ENCODE data around the gene GPHN. TPM values are rescaled to one million over a fixed set of nuclear protein-coding genes. Genes with fewer than 3 reads are reported as not detected.
A peak's percentile ranks its signal among the peaks of the same experiment; 100 is the strongest.

Gene GPHN
- total and polyA plus RNA-seq, 10 of the 15 experiments (the other 5 are each of a cell fraction or from before 2014, with no cell fraction given) = 22.3 to 48.8 (median 33.1) TPM

GRCh38 chr14:66572826-66573225 lies 64.9 kb downstream of the GPHN start:
- H3K27ac ChIP-seq (ENCODE audit: control insufficient read depth, insufficient read depth) = no peak overlapping the region
- no peaks in the 10 kb centered on the region for H4K20me1 ChIP-seq (ENCODE audit: control insufficient read depth, insufficient read depth)
- H3K36me3 ChIP-seq (ENCODE audit: control insufficient read depth in 2 of 2, insufficient read depth in 2 of 2, low read length in 1 of 2) = no peaks in the 10 kb centered on the region
- H3K4me1 ChIP-seq (ENCODE audit: control insufficient read depth, insufficient read depth, low read length) = no peaks in the 10 kb centered on the region
- intact Hi-C loops (cut with micrococcal nuclease; ENCODE audit: unreplicated experiment) = no loop called here
- H3K4me3 ChIP-seq = no peak overlapping the region
- peaks cover 32% of the 10 kb centered on the region for H3K9me3 ChIP-seq (replicated peaks; ENCODE audit: control insufficient read depth, insufficient read depth, low read length)
- ChIA-PET RAD21 (ENCODE audit: unreplicated experiment) (no interaction called here), SMC1A (ENCODE audit: uncharacterized antibody, unreplicated experiment) (no interaction called here), POLR2A (interaction anchor here (0.6 to 0.7 kb wide), 3 partner anchors 155 to 1902 kb away, joined by 3 read pairs; no protein-coding TSS in a partner anchor), CTCF (no interaction called here)
- no peak for DNase-seq (ENCODE audit: low read depth, low spot score)
- WGBS (ENCODE audit: insufficient coverage, insufficient replicate concordance, low lambda C conversion rate, missing lambda C conversion rate) = 100% methylated on average over 1 of the region's 1 CpG
- H3K9ac ChIP-seq (ENCODE audit: control insufficient read depth, insufficient read depth, low read length) = no peak overlapping the region
- ATAC-seq = no peak
- H2AFZ ChIP-seq (ENCODE audit: control insufficient read depth, low read depth, low read length) = no peak overlapping the region
- no peaks in the 10 kb centered on the region for H3K27me3 ChIP-seq (replicated peaks in 1 of 2; ENCODE audit: control insufficient read depth in 2 of 2, insufficient read depth in 2 of 2, low read length in 1 of 2)
- H3K79me2 ChIP-seq (ENCODE audit: control insufficient read depth, insufficient read depth, low read length) = peaks cover 14% of the 10 kb centered on the region
- TF ChIP-seq CHD2 (IDR thresholded peaks at IDR 0.05; ENCODE audit: borderline replicate concordance, low read depth, low read length) (no peak), GATAD2B (conservative IDR thresholded peaks at IDR 0.05; ENCODE audit: low read depth) (no peak)
- in situ Hi-C loops (cut with MboI) = no loop called here
- FAIRE-seq = no peak
- no peak overlapping the region for H3K4me2 ChIP-seq (ENCODE audit: control insufficient read depth, insufficient read depth)
- no TSS peak for BruUV-seq (replicated peaks)

DNA sequence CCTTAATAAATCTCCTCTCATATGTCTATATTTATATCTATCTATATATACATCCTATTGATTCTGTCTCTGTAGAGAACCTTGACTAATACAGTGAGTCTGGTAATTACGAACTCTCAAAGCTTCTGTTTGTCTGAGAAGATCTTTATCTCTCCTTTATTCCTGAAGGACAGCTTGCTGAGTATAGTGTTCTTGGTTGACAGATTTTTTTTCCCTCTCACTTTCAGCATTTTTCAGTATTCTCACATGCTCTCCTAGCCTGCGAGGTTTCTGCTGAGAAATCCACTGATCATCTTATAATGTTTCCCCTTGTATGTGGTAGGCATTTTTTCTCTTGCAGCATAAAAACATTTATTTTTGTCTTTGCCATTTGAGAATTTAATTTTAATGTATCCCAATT lies 67.1 kb downstream of the GPHN start:
- in situ Hi-C loops (cut with MboI) = no loop called here
- ATAC-seq = no peak
- Histone ChIP-seq H3K4me3 (no peak overlapping the region), H3K27ac (ENCODE audit: control insufficient read depth, insufficient read depth) (no peak overlapping the region), H2AFZ (ENCODE audit: control insufficient read depth, low read depth, low read length) (no peak overlapping the region), H3K4me1 (ENCODE audit: control insufficient read depth, insufficient read depth, low read length) (no peaks in the 10 kb centered on the region), H3K27me3 (replicated peaks in 1 of 2; ENCODE audit: control insufficient read depth in 2 of 2, insufficient read depth in 2 of 2, low read length in 1 of 2) (no peaks in the 10 kb centered on the region), H3K36me3 (ENCODE audit: control insufficient read depth in 2 of 2, insufficient read depth in 2 of 2, low read length in 1 of 2) (no peaks in the 10 kb centered on the region), H3K79me2 (ENCODE audit: control insufficient read depth, insufficient read depth, low read length) (peaks cover 14% of the 10 kb centered on the region), H4K20me1 (ENCODE audit: control insufficient read depth, insufficient read depth) (no peaks in the 10 kb centered on the region), H3K9ac (ENCODE audit: control insufficient read depth, insufficient read depth, low read length) (no peak overlapping the region), H3K9me3 (replicated peaks; ENCODE audit: control insufficient read depth, insufficient read depth, low read length) (peaks cover 32% of the 10 kb centered on the region), H3K4me2 (ENCODE audit: control insufficient read depth, insufficient read depth) (no peak overlapping the region)
- DNase-seq (ENCODE audit: low read depth, low spot score) = no peak
- WGBS (ENCODE audit: insufficient coverage, insufficient replicate concordance, low lambda C conversion rate, missing lambda C conversion rate) = 95% methylated on average over 2 of the region's 2 CpGs
- intact Hi-C loops (cut with micrococcal nuclease; ENCODE audit: unreplicated experiment) = no loop called here
- CTCF ChIA-PET = no interaction called here
- FAIRE-seq = no peak
- BruUV-seq (replicated peaks) = no TSS peak
- TF ChIP-seq HDAC6 (IDR thresholded peaks at IDR 0.05; ENCODE audit: unreplicated experiment) = no peak
- no peak for TF ChIP-seq IRF4 (IDR thresholded peaks at IDR 0.05; ENCODE audit: low read depth, low read length)
- TF ChIP-seq, protein P1, sequence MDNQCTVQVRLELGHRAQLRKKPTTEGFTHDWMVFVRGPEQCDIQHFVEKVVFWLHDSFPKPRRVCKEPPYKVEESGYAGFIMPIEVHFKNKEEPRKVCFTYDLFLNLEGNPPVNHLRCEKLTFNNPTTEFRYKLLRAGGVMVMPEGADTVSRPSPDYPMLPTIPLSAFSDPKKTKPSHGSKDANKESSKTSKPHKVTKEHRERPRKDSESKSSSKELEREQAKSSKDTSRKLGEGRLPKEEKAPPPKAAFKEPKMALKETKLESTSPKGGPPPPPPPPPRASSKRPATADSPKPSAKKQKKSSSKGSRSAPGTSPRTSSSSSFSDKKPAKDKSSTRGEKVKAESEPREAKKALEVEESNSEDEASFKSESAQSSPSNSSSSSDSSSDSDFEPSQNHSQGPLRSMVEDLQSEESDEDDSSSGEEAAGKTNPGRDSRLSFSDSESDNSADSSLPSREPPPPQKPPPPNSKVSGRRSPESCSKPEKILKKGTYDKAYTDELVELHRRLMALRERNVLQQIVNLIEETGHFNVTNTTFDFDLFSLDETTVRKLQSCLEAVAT (IDR thresholded peaks at IDR 0.05) = no peak
- TF ChIP-seq CBX3 (IDR thresholded peaks at IDR 0.05; ENCODE audit: borderline replicate concordance, low read depth) = peak; percentile 81; the same call in 1 of the 2 replicates
- TF ChIP-seq EED (IDR thresholded peaks at IDR 0.05; ENCODE audit: low read depth) = no peak
- no peak for TF ChIP-seq TCF3 (IDR thresholded peaks at IDR 0.05; ENCODE audit: borderline replicate concordance, insufficient read depth, low read depth, low read length)
- TF ChIP-seq RELB (IDR thresholded peaks at IDR 0.05; ENCODE audit: low read depth) = 0 out of 2 replicates have a peak, but pooled peaks have one; percentile 20
- TF ChIP-seq CBX5 (IDR thresholded peaks at IDR 0.05; ENCODE audit: low read depth) = peak; percentile 59; the same call in 1 of the 2 replicates
- POLR2A ChIA-PET = no interaction called here
- RAD21 ChIA-PET (ENCODE audit: unreplicated experiment) = no interaction called here
- SMC1A ChIA-PET (ENCODE audit: uncharacterized antibody, unreplicated experiment) = interaction anchor here (0.8 kb wide), 1 partner anchor 23 kb away, joined by 3 read pairs; no protein-coding TSS in a partner anchor
